Lung (tissue), 12 donors: ENCODE results near the gene GLRX. TPM values are rescaled to one million over a fixed set of nuclear protein-coding genes. Genes with fewer than 3 reads are reported as not detected.

ENCODE experiments used
- ATAC-seq: fragments of 200-7000 bp; cut with Tn5 transposase; one replicate; pipeline ENCODE4 v1.9.1; 2020; ENCODE audit warnings: moderate number of reproducible peaks; ENCODE audit not compliant: insufficient read depth, low FRiP score
- DNase-seq, 3 donors: peaks; one replicate each; pipeline ENCODE4 v3.0.0-alpha.2; 2013 to 2017
- H3K27ac ChIP-seq, 2 donors: one replicate each; pipeline ENCODE4 v1.5.1; 2013; ENCODE audit warnings: mild to moderate bottlenecking in 2 of 2, moderate library complexity in 2 of 2, control low read depth in 1 of 2, inconsistent platforms in 1 of 2, low read depth in 1 of 2, low read length in 1 of 2
- H3K27me3 ChIP-seq, 3 donors: one replicate each; pipeline ENCODE4 v1.5.1; 2013; ENCODE audit warnings: low read length in 2 of 3; ENCODE audit not compliant: control insufficient read depth in 3 of 3, insufficient read depth in 3 of 3
- H3K36me3 ChIP-seq, 4 donors: one replicate each; pipeline ENCODE4 v1.5.1; 2013; ENCODE audit warnings: low read length in 4 of 4, mild to moderate bottlenecking in 1 of 4, moderate library complexity in 1 of 4; ENCODE audit not compliant: control insufficient read depth in 4 of 4, insufficient read depth in 4 of 4
- H3K4me1 ChIP-seq, 5 donors: one replicate each; pipeline ENCODE4 v1.5.1; 2013; ENCODE audit warnings: low read length in 5 of 5, mild to moderate bottlenecking in 2 of 5, moderate library complexity in 1 of 5; ENCODE audit not compliant: control insufficient read depth in 5 of 5, insufficient read depth in 5 of 5
- H3K4me3 ChIP-seq: one replicate; pipeline ENCODE4 v1.5.1; 2013; ENCODE audit warnings: mild to moderate bottlenecking, control low read depth, moderate library complexity
- H3K9ac ChIP-seq, 2 donors: one replicate each; pipeline ENCODE4 v1.5.1; 2013; ENCODE audit warnings: low read length in 2 of 2, control low read depth in 1 of 2; ENCODE audit not compliant: insufficient read depth in 1 of 2
- H3K9me3 ChIP-seq, 4 donors: one replicate each; pipeline ENCODE4 v1.5.1; 2013; ENCODE audit warnings: low read length in 3 of 4, mild to moderate bottlenecking in 1 of 4, moderate library complexity in 1 of 4; ENCODE audit not compliant: control insufficient read depth in 4 of 4, insufficient read depth in 3 of 4
- CTCF ChIP-seq: IDR thresholded peaks from 2 replicates; pipeline ENCODE4 v1.5.1; 2012; ENCODE audit warnings: mild to moderate bottlenecking; ENCODE audit errors: control extremely low read depth, extremely low read depth
- WGBS, 2 donors: extraction: QIAGEN DNeasy Blood & Tissue Kit; methylation state at CpG; one replicate each; pipeline ENCODE4 v1.1.7; 2013; 5-methylcytosine and 5-hydroxymethylcytosine counted together
- polyA plus RNA-seq, 2 donors: library from polyadenylated mRNA; stranded (reverse); fragments of 200-250 nt; gene quantifications; one replicate each; pipeline ENCODE4 v1.2.1, GENCODE V29; 2013
- total RNA-seq, 2 donors: library from RNA; depleted of rRNA in 1 of 2; stranded (reverse); fragments of >200 nt in 1 of 2; gene quantifications; one replicate each; pipeline ENCODE4 v1.2.1, GENCODE V29; 2014 to 2021
- donor health status: control.
- donor health status: control.
- donor health status: Bipolar disorder and iron deficiency.
- donor health status: healthy.
- donor health status: DM: yes; HTN: yes; CAD: no.

The GLRX gene
- total and polyA plus RNA-seq, 4 donors, result 23.1 to 300 (median 91.2) TPM

- WGBS, 2 donors, result 93 to 97% methylated on average over 4 of the region's 4 CpGs
- no peak for ATAC-seq
- TF ChIP-seq CTCF, result no peak
Measured at GRCh38 chr5:95799191-95799835, 23.2 kb downstream of the GLRX start.

GRCh38 chr5:95798545-95798944, 24.0 kb downstream of the GLRX start:
- Histone ChIP-seq H3K27ac (no peak overlapping the region), H3K4me1 (peaks cover 0 to 10% (median 0%) of the 10 kb centered on the region in 5 donors), H3K9ac (no peak overlapping the region), H3K9me3 (no peaks in the 10 kb centered on the region), H3K4me3 (no peak overlapping the region), H3K27me3 (no peaks in the 10 kb centered on the region), H3K36me3 (peaks cover 0 to 9% (median 3%) of the 10 kb centered on the region in 4 donors)
- ATAC-seq, result no peak
- TF ChIP-seq CTCF, result no peak
- no peak for DNase-seq

More at GRCh38 chr5:95799191-95799835, 23.2 kb downstream of the GLRX start:
- DNase-seq, result no peak
- H3K4me1 ChIP-seq, result peaks cover 0 to 10% (median 0%) of the 10 kb centered on the region in 5 donors
- peaks cover 0 to 5% (median under 1%) of the 10 kb centered on the region in 4 donors for H3K36me3 ChIP-seq
- no peak overlapping the region for H3K27ac ChIP-seq
- no peaks in the 10 kb centered on the region for H3K27me3 ChIP-seq
- no peaks in the 10 kb centered on the region for H3K9me3 ChIP-seq
- no peak overlapping the region for H3K9ac ChIP-seq
- no peak overlapping the region for H3K4me3 ChIP-seq

- peaks cover 0 to 10% (median 0%) of the 10 kb centered on the region in 5 donors for H3K4me1 ChIP-seq
- H3K9ac ChIP-seq, result no peak overlapping the region
- no peaks in the 10 kb centered on the region for H3K9me3 ChIP-seq
- WGBS, 2 donors, result 82 to 93% methylated on average over 2 of the region's 2 CpGs
- peaks cover 0 to 9% (median 3%) of the 10 kb centered on the region in 4 donors for H3K36me3 ChIP-seq
- no peak overlapping the region for H3K4me3 ChIP-seq
- H3K27me3 ChIP-seq, result no peaks in the 10 kb centered on the region
- H3K27ac ChIP-seq, result no peak overlapping the region
- no peak for TF ChIP-seq CTCF
- DNase-seq (no peak), ATAC-seq (no peak)
Measured at GRCh38 chr5:95798048-95798447, 24.5 kb downstream of the GLRX start.

GRCh38 chr5:95797301-95797700, 25.2 kb downstream of the GLRX start:
- Histone ChIP-seq H3K27me3 (no peaks in the 10 kb centered on the region), H3K9ac (no peak overlapping the region), H3K27ac (no peak overlapping the region), H3K4me3 (no peak overlapping the region), H3K36me3 (peaks cover 0 to 9% (median 3%) of the 10 kb centered on the region in 4 donors), H3K4me1 (peaks cover 0 to 10% (median 0%) of the 10 kb centered on the region in 5 donors), H3K9me3 (no peaks in the 10 kb centered on the region)
- DNase-seq (no peak), ATAC-seq (no peak)
- WGBS, 2 donors, result 74 to 92% methylated on average over 3 of the region's 3 CpGs
- no peak for TF ChIP-seq CTCF
